Bronchial epithelial cell (primary cell): ENCODE data around the gene KRTAP10-8. TPM values are rescaled to one million over a fixed set of nuclear protein-coding genes. Genes with fewer than 3 reads are reported as not detected.
"Not testable (repeated sequence)": the region's sequence is repeated elsewhere in the genome, so short reads cannot be mapped to it uniquely, and the experiment has no call there.

Source experiments
- DNase-seq: peaks from one replicate; pipeline ENCODE4 v3.0.0-alpha.2; 2010; ENCODE audit warnings: low read depth
- FAIRE-seq: peaks from 2 replicates; lab custom pipeline; 2011; peaks lifted over from hg19 to GRCh38; lab: Jason Lieb, UNC
- H3K27me3 ChIP-seq: 2 replicates; pipeline ENCODE4 v1.5.1; 2011; ENCODE audit warnings: low read length; ENCODE audit not compliant: control insufficient read depth, insufficient read depth
- H3K36me3 ChIP-seq: 2 replicates; pipeline ENCODE4 v1.5.1; 2011; ENCODE audit warnings: low read length; ENCODE audit not compliant: control insufficient read depth, insufficient read depth
- H3K4me3 ChIP-seq: 2 replicates; pipeline ENCODE4 v1.5.1; 2011; ENCODE audit warnings: mild to moderate bottlenecking, low read depth, low read length, control low read depth
- total RNA-seq: library from RNA; depleted of rRNA; stranded (reverse); fragments of >200 nt; gene quantifications from 2 replicates; pipeline ENCODE4 v1.2.1, GENCODE V29; 2014
- TF ChIP-seq, protein P1 (sequence below): IDR thresholded peaks from 2 replicates; pipeline ENCODE4 v1.5.1; 2011; ENCODE audit warnings: mild to moderate bottlenecking, moderate library complexity, low read length, control low read depth, inconsistent platforms; ENCODE audit not compliant: insufficient read depth, severe bottlenecking

The KRTAP10-8 gene
- total RNA-seq, 1 donor from 2014 or later, result not detected

DNA sequence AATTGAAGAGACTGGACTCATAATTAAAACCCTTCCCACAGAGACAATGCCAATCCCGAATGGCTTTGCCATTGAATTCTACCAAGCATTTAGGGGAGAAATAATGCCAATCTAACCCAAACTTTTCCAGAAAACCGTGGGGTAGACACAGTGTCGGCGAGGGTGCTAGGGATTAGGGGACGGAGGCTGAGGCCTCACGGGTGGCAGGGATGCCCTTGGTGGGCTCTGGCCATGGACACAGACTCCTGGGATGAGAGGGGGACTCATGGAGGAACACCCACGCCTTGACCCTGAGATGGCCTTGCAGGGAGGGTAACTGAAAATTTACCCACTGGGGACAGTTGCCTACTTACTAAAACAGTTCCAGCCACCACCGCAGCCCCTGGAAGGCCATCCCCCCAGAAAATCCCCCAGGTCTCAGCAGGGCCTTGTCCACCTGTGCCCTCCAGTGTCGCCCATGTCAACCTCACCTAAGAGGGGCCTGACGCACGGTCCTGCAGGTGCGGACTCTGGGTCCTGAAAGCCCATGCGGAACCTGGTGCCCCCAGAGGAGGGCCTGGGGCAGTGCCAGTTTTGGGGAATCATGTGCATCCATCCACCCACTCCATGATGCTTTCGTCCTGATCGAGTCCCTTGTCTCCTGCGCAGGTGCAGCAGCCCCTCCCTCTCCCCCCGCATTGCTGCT lies 33.4 kb upstream of the KRTAP10-8 start:
- H3K4me3 ChIP-seq, result no peak overlapping the region
- FAIRE-seq (no peak), DNase-seq (no peak)
- H3K36me3 ChIP-seq, result no peaks in the 10 kb centered on the region
- TF ChIP-seq, protein P1, sequence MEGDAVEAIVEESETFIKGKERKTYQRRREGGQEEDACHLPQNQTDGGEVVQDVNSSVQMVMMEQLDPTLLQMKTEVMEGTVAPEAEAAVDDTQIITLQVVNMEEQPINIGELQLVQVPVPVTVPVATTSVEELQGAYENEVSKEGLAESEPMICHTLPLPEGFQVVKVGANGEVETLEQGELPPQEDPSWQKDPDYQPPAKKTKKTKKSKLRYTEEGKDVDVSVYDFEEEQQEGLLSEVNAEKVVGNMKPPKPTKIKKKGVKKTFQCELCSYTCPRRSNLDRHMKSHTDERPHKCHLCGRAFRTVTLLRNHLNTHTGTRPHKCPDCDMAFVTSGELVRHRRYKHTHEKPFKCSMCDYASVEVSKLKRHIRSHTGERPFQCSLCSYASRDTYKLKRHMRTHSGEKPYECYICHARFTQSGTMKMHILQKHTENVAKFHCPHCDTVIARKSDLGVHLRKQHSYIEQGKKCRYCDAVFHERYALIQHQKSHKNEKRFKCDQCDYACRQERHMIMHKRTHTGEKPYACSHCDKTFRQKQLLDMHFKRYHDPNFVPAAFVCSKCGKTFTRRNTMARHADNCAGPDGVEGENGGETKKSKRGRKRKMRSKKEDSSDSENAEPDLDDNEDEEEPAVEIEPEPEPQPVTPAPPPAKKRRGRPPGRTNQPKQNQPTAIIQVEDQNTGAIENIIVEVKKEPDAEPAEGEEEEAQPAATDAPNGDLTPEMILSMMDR, result no peak
- H3K27me3 ChIP-seq, result no peaks in the 10 kb centered on the region

DNA sequence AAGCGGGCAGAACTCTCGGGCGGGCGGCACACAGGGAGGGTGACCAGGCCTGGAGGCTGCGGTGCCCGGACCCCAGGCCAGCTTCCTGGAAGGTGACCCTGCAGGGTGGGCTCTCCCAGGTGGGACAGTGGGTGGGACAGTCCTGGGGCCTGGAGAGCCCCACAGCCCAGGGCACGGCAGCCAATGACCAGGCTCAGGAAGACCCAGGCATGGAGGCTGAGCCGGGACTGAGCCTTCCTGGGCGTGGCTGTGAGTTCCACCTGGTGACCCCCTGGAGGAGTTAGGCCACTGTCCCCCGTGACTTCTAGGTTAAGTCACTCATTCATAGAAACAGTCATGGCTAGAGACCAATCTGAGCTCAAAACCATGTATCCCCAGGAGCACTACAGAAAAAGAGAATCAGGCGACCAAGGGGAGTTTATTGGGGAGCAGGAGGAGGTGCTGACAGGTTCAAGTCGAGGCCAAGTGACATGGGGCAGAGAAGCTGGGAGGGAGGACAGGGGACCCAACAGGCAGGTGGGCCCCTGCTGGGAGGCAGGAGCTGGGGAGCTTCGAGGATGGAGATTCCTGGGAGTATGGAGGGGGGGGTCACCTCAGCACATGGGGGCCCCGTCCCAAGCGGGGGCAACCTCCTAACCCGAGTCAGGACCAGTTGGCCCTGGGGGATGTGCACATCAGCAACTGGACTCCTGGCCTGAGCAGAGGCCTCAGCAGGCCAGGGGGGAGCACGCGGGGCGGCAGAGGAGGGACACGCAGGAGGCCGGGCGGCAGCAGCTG lies 32.6 kb upstream of the KRTAP10-8 start:
- no peak for DNase-seq
- Histone ChIP-seq H3K36me3 (no peaks in the 10 kb centered on the region), H3K27me3 (no peaks in the 10 kb centered on the region), H3K4me3 (no peak overlapping the region)
- TF ChIP-seq, protein P1, result no peak
- FAIRE-seq, result no peak

GRCh38 chr21:44579833-44580144 lies 32.1 kb upstream of the KRTAP10-8 start:
- no peak for FAIRE-seq
- TF ChIP-seq, protein P1, result no peak

DNA sequence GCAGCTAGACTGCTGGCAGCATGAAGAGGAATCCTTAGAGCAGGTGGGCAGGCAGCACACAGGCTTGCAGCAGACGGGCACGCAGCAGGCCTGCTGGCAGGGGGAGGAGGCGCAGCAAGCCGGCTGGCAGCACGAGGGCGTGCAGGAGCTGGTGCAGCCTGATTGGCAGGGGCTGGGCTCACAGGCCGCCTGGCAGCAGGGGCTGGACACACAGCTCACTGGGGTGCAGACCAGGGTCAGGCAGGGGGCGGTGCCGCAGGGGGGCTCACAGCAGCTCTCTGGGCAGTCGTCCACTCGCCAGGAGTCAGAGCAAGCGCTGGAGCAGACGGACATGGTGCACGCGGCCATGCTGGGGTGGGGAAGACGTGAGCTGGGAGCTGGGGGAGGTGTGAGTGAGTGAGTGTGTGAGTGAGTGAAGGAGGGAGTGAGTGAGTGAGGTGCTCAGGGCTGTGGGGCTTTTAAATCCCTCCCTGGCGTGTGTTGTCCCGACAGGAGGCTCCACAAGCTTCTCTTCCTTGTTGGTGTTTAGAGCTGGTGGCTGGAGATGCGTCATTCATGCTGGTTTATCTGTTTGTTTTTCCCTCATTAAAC lies 31.6 kb upstream of the KRTAP10-8 start, which contains the start of gene KRTAP10-5:
Gene KRTAP10-5, minus strand, starts transcription at position 374 of the 591 bp plus-strand sequence. Its CDS starts 26 bp downstream, at position 348.
- not testable (repeated sequence) for H3K27me3 ChIP-seq, DNase-seq, H3K4me3 ChIP-seq, FAIRE-seq, H3K36me3 ChIP-seq

More at GRCh38 chr21:44579833-44580144, 32.1 kb upstream of the KRTAP10-8 start:
- no peak for DNase-seq
- H3K27me3 ChIP-seq, result no peaks in the 10 kb centered on the region
- no peaks in the 10 kb centered on the region for H3K36me3 ChIP-seq
- no peak overlapping the region for H3K4me3 ChIP-seq

GRCh38 chr21:44581158-44581557 lies 30.7 kb upstream of the KRTAP10-8 start:
- no peaks in the 10 kb centered on the region for H3K36me3 ChIP-seq
- no peaks in the 10 kb centered on the region for H3K27me3 ChIP-seq
- TF ChIP-seq, protein P1, result no peak
- H3K4me3 ChIP-seq, result no peak overlapping the region
- no peak for FAIRE-seq
- no peak for DNase-seq

DNA sequence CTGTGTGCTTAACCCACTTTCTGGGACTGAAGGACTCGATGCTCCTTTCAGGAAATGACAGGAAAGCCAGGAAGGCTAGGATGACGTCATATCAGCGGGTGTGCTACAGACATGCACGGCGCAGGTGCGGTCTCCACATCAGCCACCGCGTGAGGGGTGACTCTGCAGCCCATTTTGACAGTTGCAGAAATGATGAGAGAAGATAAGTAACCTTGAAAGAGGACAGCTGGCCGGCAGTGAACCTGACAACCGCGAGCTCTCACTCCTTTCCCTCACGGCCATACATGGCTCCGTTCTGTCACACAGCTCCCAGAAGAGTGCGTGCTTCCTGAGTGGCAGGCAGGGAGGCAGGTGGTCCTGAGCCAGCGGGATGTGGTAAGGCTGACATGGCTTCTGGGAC lies 29.8 kb upstream of the KRTAP10-8 start:
- no peaks in the 10 kb centered on the region for H3K36me3 ChIP-seq
- H3K27me3 ChIP-seq, result no peaks in the 10 kb centered on the region
- DNase-seq (no peak), FAIRE-seq (no peak)
- TF ChIP-seq, protein P1, result no peak
- H3K4me3 ChIP-seq, result no peak overlapping the region
